GM21447 (cell line): ENCODE measurements around the gene CAMK2N2.
"Not testable (repeated sequence)": the region's sequence is repeated elsewhere in the genome, so short reads cannot be mapped to it uniquely, and the experiment has no call there.

Experiments used
- ATAC-seq: cut with Tn5 transposase; IDR thresholded peaks from one replicate; pipeline ENCODE4 v1.9.1; 2021; ENCODE audit not compliant: unreplicated experiment

Gene CAMK2N2

DNA sequence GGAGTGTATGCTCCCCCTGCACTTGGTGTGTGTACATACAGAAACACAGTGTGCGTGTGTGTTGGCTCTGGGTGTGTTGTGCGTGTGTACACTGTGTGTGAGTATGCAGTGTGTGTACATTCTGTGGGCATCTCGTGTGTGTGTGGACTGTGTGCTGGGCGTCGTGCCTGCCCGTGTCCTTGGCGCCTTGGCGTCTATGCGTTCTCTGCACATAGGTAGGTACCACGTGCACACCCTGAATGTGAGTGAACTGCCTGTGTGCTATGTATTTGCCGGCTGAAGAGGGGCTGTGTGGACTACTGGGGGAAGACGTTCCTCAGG is 14.0 kb upstream of the CAMK2N2 start:
- ATAC-seq, result no peak

DNA sequence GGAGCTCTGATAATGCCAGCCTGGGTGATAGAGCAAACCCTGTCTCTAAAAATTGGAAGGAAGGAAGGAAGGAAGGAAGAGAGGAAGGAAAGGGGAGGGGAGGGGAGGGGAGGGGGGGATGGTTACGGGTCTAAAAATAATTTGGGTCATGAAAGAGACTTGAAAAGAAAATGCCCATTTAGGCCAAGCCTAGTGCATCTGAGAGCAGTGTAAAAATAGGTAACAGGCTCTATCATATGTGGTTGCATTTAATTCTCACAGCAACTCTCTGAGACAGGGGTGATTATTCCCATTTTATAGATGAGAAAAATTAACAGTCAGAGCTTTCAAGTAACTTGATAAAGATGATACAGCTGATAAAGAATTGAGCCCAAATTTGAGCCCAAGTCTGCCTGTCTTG is 10.9 kb upstream of the CAMK2N2 start:
- ATAC-seq, result no peak

DNA sequence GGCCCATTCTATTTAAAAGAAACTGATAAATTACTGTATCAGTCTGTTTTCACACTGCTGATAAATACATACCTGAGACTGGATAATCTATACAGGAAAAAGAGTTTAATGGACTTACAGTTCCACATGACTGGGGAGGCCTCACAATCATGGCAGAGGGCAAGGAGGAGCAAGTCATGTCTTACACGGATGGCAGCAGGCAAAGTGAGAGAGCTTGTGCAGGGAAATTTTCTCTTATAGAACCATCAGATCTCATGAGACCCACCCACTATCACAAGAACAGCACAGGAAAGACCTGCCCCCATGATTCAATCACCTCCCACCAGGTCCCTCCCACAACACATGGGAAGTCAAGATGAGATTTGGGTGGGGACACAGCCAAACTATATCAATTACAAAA is 5.9 kb upstream of the CAMK2N2 start:
- ATAC-seq, result not testable (repeated sequence)

DNA sequence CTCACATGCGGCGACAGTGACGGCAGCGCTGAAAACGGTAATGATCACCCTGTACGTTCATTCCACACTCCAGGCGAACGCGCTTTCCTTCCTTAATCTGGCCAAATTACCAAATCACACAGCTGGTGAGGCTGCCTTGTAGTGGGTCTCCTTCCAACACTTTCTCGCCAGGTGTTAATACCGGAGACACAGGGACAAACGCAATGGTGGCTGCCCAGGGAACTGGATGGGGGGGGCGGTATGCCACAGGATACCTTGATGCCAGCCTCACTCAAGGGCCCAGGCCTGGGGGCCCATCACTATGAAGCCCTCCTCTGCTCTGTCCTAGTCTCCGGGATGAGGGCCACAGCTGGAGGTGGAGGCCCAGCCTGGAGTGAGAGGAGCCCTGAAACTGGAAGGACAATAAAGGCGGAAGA is 1.4 kb upstream of the CAMK2N2 start:
- no peak for ATAC-seq

DNA sequence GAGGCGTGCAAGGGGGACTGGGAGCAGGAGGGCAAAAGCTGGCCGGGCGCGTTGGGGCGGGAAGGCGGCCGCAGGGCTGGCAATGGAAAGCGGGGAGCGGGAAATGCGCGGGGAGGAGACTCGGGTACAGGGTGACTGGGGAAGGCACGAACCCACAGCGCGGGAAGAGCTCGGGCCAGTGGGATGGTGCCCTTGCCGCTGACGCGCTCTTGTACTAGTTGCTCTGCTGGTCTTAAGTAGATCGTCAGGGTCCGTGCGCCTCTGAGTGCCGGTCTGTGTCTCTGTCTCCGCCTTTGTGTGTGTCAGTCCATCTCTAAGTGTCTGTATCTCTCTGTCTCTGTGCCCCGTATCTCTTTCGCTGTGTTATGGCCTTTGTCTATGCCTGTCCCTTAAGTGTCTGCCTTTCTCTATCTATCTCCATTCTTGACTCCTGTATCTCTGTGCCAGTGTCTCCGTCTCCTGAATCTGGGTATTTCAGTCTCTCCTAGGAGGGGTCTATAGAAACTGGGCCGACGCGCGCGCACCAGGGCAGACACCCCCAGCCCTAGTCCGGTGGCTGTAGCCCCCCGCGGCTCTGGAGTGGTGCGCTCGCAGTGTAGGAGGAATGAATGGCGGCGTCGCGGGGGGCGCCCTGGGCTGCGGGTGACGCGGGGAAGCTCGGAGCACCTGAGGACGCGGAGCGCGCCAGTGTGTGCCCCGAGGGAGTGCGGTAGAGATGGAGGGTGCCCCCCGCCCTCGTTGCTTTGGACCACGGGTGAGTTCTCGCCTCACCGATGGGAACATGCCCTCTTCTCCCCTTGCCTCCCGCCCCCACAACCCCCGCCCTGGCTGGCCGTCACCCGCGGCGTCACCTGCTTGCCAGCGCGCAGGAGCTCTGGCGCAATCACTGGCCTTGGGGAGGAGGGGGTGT is 756 bp upstream of the CAMK2N2 start:
- ATAC-seq, result no peak

DNA sequence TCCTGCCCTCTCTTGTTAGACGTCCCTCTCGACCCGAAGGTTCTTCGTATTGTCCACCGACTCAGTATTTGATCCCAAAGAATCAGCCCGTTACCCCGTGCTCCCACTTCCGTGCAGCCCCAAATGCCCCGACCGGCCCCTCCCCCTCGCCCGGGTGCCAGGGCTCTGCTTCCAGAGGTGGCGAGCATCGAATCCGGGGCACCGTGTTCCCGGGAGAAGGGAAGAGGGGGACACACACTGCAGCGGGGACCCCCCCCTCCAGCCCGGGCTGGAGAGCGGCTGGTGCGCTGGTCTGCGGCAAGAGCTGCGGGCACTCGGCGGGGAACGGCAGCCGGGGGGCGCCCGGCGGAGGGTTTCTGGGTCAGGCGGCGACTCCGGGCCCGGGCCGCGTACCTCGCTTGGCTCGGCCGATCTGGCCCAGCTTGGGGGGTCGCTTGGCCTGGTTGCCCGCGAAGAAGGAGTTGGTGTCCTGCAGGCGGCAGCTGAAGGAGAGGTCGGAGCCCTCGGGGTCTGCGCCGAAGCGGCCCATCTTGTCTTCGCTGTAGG is 556 bp downstream of the CAMK2N2 start:
- no peak for ATAC-seq

DNA sequence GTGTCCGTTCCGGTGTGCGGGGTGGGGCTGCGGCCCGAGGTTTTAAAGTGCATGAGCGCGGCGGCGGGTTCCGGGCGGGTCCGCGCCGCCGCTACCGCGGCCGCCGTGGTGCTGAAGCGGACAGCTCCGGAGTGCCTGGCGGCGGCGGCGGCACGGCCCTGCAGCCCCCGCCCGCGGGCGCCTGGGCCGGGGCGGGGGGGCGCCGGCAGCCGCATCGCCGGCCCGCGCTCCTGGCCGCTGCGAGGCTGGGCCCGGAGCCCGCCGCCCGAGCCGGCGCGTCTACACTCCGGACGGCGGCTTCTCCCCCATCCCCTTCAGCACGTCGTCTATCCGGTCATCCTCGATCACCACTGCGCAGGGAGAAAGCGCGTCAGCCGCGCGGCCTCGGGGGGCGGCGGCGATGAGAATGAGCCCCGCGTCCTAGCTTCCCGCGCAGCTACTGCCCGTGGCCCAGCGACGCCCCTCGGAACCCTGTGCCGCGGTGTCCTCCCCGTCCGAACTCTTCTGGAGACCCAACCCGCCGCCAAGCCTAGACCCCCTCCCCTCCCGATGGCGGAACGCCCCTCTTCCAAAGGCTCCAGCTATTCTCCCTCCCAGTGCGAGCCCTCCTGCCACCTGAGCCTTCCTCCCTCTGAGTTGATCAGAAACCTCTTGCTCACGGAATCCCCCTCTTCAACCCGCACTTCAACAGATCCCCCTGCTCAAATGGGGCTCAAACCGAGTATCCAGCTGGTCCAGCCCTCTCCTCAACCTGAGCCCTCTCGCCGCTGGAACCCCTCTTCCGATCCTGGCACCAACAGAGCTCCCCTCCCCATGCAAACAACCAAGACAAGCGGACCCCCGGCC is 1.3 kb downstream of the CAMK2N2 start:
- ATAC-seq, result no peak

DNA sequence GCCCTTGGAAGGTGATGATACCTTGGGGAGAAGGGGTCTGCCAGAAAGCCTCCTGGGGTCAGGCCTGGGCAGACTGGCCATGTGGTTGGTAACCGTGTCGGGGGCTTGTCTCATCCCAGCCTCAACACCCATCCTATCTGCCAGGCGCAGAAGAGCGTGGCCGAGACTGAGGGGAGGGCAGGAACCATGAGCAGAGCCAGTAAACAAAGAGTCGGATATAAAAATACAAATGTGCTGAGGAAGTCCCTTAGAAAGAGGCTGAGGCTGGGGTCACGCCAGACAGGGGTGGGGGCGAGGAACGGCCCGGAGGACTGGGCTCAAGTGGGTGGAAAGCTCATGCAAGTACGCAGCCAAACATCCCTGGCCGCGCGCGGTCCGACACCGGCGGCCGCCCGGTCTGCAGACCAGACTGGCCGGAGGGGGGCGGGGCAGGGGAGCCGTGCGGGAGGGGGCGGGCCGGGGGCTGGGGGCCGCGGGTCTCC is 1.9 kb downstream of the CAMK2N2 start:
- ATAC-seq, result no peak

DNA sequence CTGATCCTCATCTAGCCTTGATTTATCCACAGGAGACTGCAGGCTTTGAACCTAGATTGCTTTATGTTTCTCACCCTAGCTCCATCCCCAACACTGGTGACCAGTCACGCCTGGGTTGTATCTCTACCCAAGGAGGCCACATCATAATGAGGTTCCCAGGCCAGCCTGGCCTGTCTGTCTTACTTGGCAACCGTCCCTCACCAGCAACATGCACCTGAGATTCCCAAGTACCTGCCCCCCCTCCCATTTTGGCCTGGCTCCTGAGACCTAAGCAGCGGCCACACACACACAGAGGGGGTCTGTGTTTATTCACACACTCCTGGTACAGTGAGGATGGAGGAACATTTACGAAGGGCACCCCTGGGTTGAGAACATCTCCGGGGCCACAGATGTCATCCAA is 2.4 kb downstream of the CAMK2N2 start:
- no peak for ATAC-seq

DNA sequence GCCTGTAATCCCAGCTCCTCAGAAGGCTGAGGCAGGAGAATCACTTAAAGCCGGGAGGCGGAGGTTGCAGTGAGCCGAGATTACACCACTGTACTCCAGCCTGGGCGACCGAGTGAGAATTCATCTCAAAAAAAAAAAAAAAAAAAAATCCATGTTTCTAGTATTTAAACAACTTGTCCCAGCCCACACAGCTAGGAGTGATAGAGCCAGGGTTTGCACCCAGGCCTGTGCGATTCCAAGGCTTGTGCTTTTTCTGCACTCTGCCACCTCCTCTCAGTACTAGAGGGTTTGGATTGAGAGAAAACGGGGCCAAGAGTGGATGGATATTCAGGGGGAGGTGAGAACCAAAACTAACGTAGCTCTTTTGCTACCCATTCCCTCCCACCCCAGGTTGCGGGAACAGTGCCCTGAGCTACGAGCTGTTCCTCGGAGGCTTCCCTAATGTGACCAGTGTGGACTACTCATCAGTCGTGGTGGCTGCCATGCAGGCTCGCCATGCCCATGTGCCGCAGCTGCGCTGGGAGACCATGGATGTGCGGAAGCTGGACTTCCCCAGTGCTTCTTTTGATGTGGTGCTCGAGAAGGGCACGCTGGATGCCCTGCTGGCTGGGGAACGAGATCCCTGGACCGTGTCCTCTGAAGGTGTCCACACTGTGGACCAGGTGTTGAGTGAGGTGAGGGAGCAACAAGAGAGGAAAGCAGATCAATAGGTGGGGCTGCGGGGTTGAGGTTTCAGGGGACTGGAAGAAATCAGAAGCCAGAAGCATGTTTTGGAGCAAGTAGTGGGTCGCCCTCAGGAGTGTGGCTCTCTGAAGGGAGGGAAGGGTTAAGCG is 4.1 kb downstream of the CAMK2N2 start:
- ATAC-seq, result no peak

DNA sequence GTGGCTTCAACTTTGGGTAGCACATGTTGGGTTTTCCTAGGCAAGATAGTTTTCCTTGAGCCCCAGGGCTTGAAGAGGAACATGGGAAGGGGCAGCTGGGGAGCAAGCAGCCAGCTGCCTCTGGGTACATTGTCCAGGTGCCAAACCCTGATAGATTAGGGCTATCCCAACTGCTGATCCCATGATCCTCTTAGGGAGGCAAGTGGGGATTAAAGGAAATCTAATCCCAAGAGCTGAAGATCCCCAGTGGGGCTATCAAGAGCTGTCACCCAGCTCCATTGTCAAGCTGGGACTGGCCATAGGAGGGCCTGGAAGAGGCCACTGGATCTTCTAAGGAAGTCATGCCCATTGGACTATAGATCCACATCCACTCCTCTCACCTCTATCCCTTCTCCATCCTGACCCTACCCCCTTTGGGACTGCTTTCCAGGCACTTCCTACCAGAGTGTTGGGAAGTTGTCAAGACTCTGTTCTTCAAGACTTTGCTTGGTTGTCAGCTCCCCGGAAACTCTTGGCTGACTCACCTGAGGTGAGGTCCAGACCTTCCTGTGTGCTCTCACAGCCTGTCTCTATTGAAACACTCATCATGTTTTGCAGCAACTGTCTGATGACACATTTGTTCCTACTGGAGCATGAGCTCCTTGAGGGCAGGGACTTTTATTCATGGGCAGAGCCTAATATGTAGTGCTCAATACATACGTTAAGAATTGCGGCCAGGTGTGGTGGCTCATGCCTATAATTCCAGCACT is 5.9 kb downstream of the CAMK2N2 start:
- no peak for ATAC-seq

DNA sequence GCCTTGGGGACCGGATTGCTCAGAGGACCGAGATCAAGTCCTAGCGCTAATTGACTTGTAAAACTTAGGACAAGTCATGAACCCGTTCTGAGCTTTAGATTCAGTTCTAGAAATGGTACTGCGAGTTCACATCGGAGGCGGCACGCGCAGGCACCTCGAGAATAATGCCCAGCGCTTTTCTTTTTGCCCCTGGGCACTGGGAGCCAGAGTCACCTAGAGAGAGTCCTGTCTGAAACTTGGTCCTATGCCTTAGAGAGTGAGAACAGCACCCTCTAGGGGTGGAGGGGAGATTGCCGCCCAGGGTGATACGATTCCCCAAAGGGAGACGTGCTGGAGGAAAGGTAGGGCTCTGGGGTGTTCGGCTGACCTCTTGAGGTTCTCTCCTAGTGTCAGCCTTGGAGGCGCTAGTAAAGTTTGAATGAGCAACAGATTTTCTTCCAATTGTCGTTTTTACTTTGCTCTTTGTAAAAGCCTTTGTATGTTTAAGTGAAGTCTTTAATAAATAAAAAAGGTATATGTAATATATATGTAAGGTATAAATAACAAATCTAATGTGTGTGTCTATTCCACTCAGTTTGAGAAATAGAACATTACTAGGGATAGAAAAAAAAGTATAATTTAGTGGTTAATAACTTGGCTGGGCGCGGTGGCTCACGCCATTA is 11.1 kb downstream of the CAMK2N2 start:
- ATAC-seq, result peak; percentile 77

DNA sequence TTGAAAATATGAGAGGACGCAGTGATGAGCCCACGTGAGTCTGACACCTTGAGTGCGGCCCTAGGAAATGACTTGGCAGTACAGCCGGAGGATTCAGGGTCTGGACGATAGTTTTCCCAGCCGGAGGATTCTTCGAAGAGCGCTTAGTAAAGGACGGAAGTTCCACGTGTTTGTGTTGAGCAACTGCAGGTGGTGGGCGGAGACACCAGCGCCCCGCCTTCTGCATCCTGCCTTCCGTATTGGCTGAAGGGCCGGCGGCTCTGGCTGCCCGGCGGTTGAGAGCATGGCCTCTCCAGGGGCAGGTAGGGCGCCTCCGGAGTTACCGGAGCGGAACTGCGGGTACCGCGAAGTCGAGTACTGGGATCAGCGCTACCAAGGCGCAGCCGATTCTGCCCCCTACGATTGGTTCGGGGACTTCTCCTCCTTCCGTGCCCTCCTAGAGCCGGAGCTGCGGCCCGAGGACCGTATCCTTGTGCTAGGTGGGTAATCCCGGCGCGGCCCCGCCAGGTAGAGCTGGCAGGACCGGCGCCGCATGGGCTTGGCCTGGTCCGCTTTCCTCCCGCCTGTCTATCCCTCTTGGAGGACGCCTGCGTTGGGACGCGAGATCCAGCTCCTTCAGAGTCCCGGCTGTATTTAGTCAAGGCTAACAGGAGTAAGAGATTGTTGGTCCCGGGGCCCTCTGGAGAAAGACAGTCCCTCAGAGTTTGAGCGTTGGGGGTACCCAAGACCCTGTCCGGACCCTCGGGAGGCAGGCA is 11.8 kb downstream of the CAMK2N2 start, which contains the start of gene EEF1AKMT4:
Gene EEF1AKMT4, plus strand, starts transcription at position 261 of the 755 bp plus-strand sequence. Its CDS starts 23 bp downstream, at position 284.
- ATAC-seq, result peak; percentile 81

DNA sequence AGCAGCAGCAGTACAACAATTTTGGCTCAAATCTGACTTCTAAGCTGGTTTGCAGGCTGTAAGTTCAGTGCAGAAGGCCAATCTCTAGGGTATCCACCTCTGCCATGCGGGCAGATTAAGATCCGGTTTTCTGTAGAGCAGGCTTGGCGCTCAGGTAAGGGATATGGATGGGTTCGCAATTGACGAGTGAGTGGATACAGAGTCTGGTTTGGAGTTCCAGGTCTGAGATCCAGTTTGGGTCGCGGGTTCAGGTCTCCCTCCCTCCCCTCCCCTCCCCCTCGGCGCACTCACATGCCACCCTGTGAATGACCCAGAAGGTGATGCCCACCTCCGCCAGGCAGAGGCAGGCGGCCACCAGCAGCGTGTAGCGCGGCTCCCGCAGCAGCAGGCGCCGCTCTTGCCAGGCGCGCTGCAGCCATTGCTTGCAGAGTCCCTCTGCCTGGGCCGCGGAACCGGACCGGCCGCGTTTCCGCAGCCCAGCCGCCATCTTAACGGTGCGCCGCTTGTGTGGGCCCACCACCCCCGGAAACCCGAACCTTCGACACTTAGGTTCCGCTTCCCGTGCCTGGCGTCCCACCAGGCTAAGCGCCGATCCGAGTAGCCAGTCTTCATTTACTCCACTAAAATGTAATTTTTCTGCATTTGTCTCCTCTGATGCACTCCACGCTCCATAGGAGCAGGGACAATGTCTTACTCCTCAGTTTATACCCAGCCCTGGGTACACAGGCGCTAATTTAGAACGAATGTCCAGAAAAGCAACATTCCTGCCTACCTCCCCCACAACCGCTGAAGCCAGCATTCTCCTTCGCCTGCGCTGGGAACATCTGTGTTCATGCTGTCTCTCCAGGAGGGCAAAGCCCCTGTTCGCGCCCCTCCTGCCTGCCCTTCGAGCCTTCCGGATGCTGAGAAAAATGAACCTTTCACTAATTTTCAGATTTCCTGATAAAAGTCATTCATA is 12.6 kb downstream of the CAMK2N2 start, which contains the start of gene ALG3:
Gene ALG3, minus strand, starts transcription at position 509 of the 958 bp plus-strand sequence. Its CDS starts 22 bp downstream, at position 487.
- ATAC-seq, result peak; percentile 46

DNA sequence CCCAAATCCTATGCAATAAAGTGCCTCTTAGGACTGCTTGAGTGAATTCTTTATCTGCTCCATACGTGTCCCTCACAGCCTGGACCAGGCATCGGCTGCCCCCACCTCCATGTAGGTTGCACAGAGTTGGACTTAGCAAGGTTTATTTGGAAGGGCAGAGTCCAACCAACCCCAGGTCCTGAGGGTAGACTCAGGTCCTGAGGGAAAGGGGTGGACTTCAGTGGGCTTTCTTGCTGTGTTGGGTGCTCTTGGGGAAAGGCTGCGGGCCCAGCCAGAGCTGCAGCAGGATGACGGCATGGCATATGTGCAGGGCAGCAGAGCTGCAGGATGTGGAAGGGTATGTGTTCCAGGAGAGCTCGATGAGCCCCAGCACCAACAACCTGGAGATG is 19.1 kb downstream of the CAMK2N2 start:
- ATAC-seq, result no peak

DNA sequence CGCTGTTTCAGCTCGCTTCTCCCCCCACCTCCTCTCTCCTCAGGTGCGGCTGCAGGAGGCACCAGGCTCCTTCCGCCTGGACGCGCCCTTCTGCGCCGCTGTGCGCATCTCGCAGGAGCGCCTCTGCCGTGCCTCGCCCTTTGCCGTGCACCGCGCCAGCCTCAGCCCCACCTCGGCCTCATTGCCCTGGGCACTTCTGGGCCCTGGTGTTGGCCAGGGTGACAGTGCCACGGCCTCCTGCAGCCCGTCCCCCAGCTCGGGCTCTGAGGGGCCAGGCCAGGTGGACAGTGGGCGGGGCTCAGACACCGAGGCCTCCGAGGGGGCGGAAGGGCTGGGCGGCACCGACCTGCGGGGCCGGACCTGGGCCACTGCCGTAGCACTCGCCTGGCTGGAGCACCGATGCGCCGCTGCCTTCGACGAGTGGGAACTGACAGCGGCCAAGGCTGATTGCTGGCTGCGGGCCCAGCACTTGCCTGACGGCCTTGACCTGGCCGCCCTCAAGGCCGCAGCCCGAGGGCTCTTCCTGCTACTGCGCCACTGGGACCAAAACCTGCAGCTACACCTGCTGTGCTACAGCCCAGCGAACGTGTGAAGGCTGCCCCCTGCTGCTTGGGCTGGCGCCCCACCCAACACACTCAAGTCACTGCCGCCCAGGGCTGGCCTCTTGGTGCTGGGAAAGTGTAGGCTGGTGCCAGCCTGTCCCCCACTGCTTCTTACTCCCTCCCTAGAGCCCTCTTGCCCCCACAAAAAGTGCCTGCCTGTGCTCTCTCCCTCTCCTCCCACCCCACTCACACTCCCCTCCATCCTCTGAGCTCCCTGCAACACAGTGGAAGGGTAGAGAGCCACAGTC is 19.7 kb downstream of the CAMK2N2 start:
- ATAC-seq, result no peak

DNA sequence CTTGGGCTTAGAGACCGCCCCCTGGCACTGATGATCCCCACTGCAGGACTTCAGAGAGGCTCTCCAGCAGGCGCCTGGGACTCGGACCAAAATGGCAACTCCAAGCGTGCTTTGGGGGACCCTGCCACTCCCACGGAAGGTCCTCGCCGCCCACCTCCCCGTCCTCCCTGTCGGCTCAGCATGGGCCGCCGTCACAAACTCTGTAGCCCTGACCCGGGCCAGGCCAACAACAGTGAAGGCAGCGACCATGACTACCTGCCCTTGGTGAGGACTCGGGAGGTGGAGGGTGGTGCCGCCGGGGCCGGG is 20.3 kb downstream of the CAMK2N2 start:
- ATAC-seq, result no peak
